ENCODE data around the gene CDHR2.

Gene CDHR2

DNA sequence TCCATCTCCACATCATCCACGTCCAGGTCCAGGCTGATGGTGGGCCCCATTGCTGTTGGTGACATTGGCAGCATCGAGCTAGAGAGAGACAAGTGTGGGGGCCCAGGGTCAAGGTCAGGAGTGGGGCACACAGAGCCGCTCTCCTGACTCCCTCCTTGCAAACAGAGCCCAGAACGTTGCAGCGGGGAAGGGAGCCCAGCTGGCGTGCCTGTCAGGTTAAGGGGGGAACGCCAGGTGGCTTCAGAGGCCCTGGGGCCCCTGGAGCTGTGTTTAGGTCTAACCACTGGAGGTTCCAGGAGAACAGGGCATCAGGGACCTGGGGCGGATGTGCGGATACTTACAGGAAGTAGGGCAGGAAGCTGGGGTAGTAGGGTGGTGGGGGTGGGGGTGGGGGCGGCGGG is 19.4 kb upstream of the CDHR2 start:
- no peak for DNase-seq (ENCODE audit: low read depth)

DNA sequence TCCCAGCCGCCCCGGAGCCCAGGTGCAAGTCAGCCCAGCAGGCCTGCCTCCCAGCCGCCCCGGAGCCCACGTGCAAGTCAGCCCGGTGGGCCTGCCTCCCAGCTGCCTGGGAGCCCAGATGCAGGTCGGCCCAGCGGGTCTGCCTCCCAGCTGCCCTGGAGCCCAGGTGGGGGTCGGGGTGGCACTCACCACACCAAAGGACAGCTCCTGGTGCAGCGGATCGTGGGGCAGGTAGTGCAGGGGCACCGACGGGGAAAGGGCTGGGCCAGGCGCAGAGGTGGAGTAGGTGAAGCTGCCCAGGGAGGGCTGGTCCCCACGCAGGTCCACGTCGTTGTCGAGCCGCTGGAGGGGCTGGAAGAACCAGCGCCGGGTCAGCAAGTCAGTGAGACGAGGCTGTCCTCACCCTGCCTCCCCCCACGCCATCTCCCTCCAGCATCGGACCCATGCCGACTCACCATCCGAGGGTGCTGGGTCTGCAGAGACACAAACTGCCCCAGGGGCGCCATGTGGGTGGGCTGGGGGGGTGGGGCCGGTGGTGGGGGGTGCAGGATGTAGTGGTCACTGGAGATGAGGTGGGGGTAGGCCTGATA is 18.7 kb upstream of the CDHR2 start:
- DNase-seq (ENCODE audit: low read depth), result no peak

DNA sequence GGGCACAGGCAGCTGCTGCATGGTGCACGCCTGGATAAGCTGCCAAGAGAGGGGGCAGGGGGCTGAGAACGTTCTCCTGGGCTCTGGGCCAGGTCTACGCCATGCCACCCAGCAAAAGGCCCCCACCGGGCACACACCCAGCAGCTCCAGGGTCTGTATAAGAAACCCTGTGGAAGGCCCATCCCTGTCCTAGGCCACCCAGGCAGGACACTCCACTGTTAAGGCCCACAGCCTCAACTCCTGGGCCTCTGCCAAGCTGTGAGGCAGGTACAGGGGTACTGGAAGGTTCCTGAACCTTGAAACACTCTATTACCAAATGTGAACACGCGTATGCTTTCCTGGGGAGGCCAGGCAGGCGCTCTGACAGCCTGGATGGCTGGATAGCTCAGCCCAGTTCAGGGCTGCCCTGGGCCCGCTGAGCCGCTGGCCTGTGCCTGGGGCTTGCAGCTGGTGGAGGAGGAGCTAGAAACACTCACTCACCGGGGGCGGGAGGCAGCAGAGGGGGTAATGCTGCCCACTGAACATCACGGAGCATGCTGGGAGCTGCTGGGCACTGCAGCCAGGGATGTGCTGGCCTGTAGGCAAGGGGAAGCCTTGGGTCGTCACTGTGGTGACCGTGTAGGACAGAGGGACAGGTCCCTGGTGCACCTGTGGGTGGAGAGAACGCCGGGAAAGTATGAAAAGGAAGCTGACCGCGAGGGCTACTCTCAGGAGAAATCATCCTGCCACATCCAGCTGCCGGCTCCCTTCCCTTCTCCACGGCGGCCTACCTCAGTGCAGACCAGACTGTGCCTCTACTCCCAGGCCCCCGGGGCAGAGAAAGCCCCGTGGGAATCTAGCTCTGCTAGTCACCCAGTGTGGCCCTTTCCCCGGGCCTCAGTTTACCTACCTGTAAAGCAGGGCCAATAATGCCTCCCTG is 17.9 kb upstream of the CDHR2 start:
- no peak for DNase-seq (ENCODE audit: low read depth)

DNA sequence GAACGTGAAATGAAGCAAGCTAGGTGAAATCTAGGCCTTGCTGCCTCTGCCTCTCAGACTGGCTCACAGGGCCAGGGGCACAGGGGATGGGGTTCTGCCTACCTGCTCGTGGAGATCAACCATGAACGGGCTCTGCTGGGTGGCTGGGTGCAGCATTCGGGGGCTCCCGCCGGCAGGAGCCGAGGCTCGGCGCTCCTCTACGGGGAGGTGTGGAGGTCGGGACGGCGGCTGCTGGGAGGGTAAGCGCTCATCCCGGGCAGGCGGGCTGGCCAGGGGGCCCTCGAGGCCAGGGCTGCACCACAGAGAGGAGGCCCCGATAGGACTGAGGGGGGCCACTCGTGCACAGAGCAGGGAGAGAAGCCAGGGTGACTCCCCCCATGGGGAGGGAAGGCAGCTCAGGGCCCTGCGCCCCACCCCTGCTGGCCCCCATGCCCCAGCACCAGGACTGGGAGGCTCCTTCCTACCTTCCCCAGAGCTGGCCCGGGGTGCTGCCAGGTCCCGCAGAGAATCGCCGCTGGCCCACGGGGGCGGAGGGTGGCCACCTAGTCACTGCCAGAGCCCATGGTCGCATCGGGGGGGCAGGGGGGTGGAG is 17.1 kb upstream of the CDHR2 start:
- no peak for DNase-seq (ENCODE audit: low read depth)

DNA sequence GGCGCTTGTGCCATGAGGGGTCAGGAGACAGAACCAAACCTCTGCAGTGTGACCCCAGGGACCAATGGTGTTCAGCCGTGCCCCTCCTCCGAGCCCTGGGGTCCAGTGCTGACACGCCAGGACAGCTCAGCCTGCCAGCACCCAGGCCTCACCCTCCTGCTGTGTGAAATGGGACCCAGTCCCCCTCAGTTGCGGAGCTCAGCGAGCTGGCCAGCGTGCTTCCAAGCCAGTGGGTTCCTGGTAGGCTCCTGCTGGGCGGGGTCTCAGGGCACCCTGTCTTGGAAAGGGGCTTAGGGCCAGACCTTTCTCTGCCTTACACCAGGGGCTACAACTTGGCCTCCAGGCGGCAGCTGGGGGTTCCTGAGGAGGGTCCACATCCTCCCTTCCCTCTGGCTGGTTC is 16.3 kb upstream of the CDHR2 start:
- no peak for DNase-seq (ENCODE audit: low read depth)

DNA sequence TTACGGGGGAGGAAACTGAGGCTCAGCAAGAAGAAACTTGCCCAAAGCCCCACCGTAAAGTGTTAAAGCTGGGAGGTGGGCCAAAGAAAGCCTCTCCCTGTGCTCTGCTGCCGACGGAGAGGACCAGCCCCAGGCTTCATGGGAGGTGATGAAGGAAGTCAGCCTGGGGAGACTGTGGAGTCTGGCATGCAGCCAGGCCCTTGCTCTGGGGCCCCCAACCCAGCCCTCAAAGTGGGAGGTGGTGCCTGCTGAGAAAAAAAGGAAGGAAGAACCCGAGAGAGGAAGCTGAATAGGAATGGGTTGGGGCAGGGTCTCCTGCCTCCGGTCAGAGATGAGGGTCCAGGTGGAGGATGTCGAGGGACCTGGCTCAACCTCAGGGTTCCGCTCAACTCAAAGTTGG is 15.8 kb upstream of the CDHR2 start:
- DNase-seq (ENCODE audit: low read depth), result no peak

DNA sequence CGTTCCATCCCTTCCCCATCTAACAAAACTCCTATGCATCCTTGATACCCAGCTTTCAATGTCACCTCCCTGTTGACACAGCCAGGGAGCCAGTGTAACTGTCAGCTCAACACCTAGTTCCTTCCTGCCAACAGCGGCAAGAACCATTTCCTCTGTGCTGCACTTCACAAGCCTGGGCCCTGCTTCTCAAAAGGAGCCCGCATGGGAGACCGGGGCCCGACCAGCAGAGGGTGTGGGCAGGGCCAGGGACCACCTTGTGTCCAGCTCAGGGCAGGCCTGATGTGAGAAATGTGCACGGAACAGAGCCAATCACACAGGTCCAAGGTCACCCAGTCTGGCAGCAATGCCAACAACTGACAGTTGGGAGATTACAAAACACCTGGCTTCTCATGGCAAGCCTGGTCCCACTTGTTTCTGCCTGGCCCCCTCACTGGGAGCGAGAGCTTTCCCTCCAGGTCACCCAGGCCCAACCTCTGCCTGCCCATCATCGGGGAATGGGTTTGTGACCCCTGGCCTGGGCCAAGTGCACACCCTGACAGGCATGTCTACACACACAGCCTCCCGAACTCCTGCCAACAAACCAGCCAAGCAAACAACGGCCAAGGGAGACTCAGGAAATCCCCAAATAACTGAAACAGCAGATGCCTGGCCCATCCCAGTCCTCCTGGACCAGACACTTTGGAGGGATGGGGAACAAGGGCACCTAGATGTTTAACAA is 15.1 kb upstream of the CDHR2 start:
- DNase-seq (ENCODE audit: low read depth), result no peak

DNA sequence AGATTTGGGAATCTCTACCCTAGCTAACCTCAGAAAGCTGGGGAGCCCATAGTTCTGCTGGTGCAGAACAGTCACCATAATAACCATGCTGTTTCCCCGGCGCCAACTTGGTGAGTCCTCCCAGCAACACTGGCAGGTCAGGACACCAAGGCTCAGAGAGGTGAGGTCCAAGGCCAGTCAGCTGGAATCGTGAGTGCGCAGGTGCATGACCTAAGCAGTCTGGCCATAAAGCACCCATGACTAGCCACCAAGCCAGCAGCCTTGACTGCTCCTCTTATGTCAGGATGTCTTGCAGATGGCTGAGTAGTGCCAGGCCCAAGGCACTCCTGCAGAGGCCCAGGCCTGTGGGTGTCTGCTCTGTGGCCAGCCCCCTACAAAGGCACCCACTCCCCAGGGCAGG is 14.5 kb upstream of the CDHR2 start:
- no peak for DNase-seq (ENCODE audit: low read depth)

DNA sequence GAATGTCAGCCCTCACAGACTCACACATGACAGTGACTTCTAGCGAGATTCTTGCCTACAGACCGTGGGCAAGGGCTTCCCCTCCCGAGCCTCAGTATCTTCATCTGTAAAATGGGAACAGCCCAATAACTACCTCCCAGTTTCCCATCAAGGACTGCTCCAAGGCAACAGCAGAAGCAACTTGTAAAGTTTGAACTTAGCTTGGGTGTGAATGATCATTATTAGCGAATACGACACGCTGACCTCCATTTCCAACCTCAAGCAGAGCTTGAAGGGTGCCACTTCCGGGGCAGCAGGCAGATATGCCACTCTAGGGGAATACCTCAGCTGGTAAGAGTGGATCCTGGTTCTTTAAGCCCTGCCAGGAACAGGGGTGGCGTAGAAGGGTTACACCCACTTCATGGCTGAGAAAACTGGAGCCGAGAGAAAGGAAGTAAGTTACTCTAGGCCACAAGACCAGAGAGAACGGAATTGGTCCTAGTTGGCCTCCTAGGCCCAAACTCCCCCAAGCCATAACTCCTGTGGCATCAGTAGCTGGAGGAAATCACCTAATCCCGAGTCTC is 14.0 kb upstream of the CDHR2 start:
- DNase-seq (ENCODE audit: low read depth), result no peak

DNA sequence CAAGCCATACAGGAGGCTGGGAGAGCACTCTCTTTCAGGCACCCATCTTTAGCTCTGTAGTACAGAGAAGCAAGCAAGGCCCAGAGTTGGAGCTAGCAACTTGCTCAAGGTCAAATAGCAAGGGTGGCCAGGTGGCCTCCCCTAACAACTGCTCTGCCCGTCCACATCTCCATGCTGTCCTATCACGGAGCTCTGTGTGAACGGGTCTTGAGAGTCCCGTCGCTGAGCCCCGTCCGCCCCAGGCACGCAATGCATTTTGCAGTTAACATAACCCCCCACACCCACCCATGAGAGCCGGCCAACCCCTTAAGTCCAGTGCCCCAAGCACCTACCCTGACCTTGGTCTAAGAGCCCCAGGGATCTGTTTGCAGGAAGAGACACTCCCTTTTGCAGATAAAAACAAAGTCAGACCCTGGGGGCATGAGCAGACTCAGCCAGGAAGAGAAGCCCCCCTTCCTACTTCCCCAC is 13.4 kb upstream of the CDHR2 start:
- DNase-seq (ENCODE audit: low read depth), result no peak

DNA sequence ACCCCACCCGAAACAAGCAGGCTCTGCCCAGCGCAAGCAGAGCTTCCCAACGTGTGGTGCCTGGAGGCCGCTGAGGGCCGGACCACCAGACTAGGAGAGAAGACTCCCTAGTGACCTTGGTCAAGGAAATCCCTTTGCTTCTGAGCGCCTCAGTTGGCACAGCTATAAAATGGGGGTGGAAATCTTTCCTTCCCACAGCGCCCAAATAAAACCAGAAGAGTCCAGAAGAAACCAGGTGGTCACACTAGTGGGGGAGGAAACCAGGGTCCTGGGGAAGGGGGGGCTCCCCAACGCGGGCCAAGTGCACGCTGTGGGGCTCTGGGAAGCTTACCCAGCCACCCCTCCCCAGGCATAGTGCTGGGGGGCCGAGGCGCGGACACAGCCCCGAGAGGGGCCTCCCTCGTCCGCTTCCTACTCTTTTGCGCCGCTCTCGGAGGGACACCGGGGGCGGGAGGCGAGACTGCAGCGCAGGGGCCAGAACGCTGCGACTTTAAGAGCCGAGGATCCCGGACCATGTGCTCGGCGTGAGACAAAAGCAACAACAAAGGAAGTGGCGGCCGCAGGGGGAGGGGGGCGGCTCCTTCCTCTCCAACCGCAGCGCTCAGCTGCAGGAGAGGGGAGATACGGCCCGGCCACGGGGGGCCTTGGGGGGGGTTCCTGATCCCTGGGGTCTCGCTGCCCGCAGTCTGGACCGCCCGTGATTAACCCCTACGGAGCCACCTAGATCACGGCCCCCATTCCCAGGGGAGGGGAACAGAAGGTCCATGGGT is 12.8 kb upstream of the CDHR2 start:
- peak; percentile 84 for DNase-seq (ENCODE audit: low read depth)

DNA sequence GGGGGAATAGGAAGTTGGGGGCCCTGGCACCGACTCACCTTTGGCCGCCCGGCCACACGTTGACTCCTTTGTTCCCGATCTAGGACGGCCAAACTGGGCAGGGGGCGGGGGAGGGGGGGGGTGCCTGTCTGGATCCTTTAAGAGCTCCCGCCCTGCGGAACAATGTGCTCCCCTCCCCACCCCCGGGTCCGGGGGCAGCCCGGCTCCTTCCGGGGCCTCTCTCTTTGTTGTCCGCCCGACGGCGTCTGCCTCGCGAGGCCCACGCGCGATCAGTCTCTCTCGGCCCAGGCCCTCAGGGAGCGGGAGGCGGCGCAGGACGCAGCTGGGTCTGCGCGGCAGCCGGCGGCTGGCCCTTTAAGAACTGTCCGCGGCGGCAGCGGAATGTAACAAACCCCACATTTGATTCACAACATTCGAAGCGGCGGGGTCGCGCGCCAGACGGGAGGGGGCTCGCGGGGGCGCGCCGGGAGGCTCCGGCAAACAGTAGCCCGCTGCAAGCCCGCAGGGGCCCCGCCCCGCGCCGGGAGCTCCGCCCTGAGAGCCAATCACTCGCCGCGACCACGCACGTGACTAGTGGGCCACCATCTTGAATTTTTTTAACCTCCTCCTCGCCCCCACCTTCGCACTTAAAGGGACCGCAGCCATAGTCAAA is 12.1 kb upstream of the CDHR2 start, which contains the start of gene RNF44:
Gene RNF44, minus strand, starts transcription at position 501 of the 652 bp plus-strand sequence. CDS start 4,930 bp downstream, outside the sequence.
- DNase-seq (ENCODE audit: low read depth), result peak; percentile 97

DNA sequence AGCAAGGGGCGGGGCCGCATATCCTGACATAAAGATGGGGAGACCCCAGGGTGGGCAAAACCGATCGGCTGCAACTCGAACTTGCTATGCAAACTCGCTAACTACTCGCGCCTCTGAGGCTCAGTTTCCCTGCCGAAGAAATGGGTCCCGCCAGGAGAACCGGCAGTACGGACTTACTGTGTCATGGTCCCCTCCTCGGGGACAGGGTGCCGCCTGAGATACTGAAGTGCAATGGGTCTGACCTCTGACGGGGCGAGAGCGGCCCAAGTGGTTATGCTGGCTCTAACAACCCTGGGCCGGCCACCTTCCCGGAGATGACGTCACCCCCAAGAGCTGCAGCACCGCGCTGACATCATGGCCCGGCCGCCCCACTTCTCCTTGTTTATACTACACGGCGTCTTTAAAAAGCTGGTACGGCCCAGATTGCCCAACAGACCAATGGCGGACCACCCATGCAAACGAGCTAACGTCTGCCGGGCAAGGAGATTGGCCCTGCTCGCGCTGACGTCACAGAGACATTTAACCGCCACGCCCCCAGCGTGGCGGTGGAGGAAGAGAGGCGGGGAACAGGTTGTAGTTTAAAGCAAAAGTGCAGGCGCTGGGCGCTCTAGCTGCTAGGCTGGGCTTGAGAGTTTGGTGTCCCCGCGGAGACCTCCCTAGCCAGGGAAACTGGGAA is 11.4 kb upstream of the CDHR2 start:
- peak; percentile 94 for DNase-seq (ENCODE audit: low read depth)

DNA sequence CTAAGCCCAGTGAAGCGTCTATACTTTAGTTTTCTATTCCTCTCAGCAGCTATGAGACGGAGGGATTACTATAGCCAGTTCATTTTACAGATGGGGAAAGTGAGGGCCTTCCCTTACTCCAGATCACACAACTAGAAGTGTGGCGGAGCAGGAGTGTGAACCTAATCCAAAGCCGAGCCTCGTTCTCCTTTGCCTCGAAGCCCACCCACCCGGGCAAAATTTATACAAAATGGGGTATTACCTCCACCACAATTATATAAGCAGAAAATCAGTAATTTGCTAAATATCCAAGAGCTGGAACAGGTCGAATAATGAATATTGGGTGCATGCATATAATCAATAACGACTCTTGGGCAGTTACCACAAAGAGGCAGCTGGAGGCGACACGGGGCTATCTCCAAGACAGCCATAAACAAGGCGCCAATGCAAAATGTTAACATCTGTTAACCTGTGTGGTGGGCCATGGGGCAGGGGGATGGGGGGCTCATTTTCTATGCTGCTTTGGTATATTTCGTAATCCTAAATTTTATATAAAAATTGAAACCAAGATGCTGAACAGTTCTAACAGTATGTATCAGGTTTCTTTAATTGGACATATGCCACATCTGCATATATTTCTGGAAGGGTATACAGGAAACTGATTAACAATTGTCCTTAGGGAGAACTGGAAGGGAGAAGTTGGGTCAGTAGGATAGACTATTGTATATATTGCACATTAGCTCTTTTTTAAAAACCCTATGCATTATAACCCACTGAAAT is 10.7 kb upstream of the CDHR2 start:
- no peak for DNase-seq (ENCODE audit: low read depth)

DNA sequence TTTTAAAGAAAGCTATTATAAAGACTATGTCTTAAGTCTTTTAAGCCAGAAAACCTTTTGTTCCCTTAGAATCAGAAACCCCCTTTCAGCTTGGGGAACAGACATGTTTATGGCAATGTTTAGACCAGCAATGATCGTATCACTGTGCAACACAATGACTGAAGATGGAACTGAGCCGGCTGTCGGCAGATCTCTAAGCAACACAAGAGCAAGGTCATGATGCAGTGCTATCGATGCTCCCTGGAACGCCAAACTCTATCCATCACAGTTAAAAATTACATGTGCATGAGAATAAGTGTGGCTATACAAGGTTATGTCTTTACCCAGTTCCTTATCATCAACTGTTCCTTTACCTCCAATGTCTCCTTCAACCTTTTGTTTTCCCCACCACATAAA is 10.2 kb upstream of the CDHR2 start:
- no peak for DNase-seq (ENCODE audit: low read depth)

DNA sequence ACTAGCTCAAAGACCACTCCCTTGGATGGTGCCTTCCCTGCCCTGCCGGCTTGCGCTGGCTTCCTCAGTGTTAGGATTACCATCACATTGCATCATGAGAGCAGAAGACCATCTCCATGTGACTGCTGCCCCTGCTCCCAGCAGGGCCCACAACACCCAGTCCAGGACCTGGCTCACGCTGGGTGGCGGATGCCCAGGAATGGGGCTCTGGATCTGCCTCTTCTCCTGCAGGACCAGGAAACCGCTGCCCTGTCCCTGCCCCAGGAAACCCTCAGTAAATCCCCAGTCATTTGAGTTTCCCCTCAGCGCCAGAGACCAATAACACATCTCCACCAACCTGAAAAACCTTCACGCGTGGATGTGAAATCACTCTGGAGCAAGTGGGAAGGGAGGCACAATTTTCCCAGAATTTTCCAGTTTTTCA is 8.7 kb upstream of the CDHR2 start:
- no peak for DNase-seq (ENCODE audit: low read depth)

DNA sequence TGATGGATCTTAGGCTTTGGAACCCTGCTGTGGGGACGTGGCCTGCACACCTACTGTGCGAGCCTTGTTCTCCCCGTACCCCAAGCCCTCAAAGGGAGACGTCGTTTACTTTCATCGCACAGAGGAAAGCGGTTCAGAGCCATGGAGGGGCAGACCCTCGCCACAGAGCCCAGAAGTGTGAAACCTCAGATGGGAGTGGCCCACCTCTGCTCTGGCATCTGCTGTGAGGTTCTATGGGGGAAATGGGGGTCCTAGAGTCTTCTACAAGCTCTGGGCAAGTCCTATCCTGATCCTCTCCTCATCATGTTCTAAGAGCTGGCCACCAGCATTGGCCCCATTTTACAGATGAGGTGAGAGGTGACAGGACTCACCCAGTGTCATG is 8.2 kb upstream of the CDHR2 start:
- no peak for DNase-seq (ENCODE audit: low read depth)

DNA sequence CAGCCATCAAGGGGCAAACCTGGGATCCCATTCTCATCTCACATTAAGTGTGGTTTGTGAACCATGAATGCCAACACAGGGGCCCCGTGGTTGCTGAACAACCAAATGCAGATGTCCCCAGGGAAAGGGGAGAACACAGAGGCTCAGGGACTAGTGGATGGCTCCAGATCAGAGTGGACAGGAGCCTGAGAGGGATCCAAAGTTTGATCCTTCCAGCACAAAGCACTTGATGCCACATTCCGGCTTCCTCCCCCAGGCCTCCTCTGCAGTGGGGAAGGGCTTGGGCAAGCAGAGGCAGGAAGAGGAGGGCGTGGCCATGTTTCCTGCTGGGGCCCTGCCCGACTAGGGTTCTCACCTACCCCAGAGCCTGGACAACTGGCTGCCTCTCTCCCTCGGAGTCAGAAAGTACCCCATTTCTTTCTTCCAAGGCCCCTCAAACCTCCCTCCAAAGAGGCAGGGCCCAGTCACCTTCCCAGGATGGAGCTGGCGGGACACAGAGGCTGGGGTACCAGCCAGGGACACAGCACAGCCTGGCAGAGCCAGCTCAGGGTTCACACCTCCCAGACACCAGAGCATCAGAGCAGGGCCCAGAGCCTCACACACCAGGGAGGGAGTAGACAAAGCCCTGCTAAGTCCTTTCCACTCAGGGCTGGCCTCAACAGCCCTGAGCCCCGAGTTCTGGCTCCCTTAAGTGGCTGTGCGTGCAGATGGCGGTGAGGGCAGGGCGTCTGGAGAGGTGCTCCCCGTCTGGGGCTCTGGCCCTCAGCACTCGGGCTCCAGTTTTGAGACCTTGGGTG is 7.6 kb upstream of the CDHR2 start:
- DNase-seq (ENCODE audit: low read depth), result no peak
